Liver (tissue), 9 donors: ENCODE results near the gene RUSC2. TPM values are rescaled to one million over a fixed set of nuclear protein-coding genes. Genes with fewer than 3 reads are reported as not detected.

Source experiments
- DNase-seq: peaks from one replicate; pipeline ENCODE4 v3.0.0-alpha.2; 2017; ENCODE audit warnings: low spot score
- H3K27ac ChIP-seq, 2 donors: one replicate each; pipeline ENCODE4 v1.7.0; 2013; ENCODE audit warnings: inconsistent platforms in 2 of 2, low read length in 2 of 2, control low read depth in 1 of 2, low read depth in 1 of 2, mild to moderate bottlenecking in 1 of 2
- H3K27me3 ChIP-seq, 4 donors: one replicate each; pipeline versions ENCODE4 v1.6.1 to v1.7.0; 2013; ENCODE audit warnings: low read length in 3 of 4, inconsistent platforms in 1 of 4, mild to moderate bottlenecking in 1 of 4, moderate library complexity in 1 of 4; ENCODE audit not compliant: control insufficient read depth in 4 of 4, insufficient read depth in 4 of 4
- H3K36me3 ChIP-seq, 4 donors: one replicate each; pipeline versions ENCODE4 v1.6.1 to v1.7.0; 2013; ENCODE audit warnings: low read length in 3 of 4, mild to moderate bottlenecking in 3 of 4, low read depth in 1 of 4, moderate library complexity in 1 of 4; ENCODE audit not compliant: control insufficient read depth in 4 of 4, insufficient read depth in 3 of 4
- H3K4me1 ChIP-seq, 4 donors: one replicate each; pipeline versions ENCODE4 v1.6.1 to v1.7.0; 2013; ENCODE audit warnings: low read length in 3 of 4, mild to moderate bottlenecking in 3 of 4, moderate library complexity in 1 of 4; ENCODE audit not compliant: control insufficient read depth in 4 of 4, insufficient read depth in 4 of 4
- H3K4me3 ChIP-seq, 3 donors: one replicate each; pipeline versions ENCODE4 v1.6.1 to v1.7.0; 2013; ENCODE audit warnings: low read length in 3 of 3, control low read depth in 1 of 3, low read depth in 1 of 3, mild to moderate bottlenecking in 1 of 3
- H3K9ac ChIP-seq, 2 donors: one replicate each; pipeline ENCODE4 v1.7.0; 2013; ENCODE audit warnings: low read length in 2 of 2, mild to moderate bottlenecking in 2 of 2, moderate library complexity in 2 of 2, control low read depth in 1 of 2, low read depth in 1 of 2
- H3K9me3 ChIP-seq, 4 donors: one replicate each; pipeline versions ENCODE4 v1.6.1 to v1.7.0; 2013; ENCODE audit warnings: low read length in 3 of 4; ENCODE audit not compliant: control insufficient read depth in 4 of 4
- CTCF ChIP-seq: fragments of 150-350 bp; IDR thresholded peaks from 2 replicates; pipeline ENCODE4 v1.5.1; 2017; ENCODE audit warnings: improper control_type of control experiment, low read depth, low read length; ENCODE audit not compliant: missing input control
- EGR1 ChIP-seq, 2 donors: IDR thresholded peaks; 2 replicates each; pipeline ENCODE4 v1.6.1; 2016 to 2018; ENCODE audit warnings: antibody characterized with exemption in 2 of 2, low read depth in 2 of 2
- FOXA1 ChIP-seq: IDR thresholded peaks from 2 replicates; pipeline ENCODE4 v1.6.1; 2016; ENCODE audit warnings: antibody characterized with exemption
- FOXA2 ChIP-seq: IDR thresholded peaks from 2 replicates; pipeline ENCODE4 v1.6.1; 2016; ENCODE audit warnings: antibody characterized with exemption
- GABPA ChIP-seq, 2 donors: IDR thresholded peaks in 1 of 2; conservative IDR thresholded peaks in 1 of 2; 2 replicates each; pipeline ENCODE4 v1.6.1; 2016; ENCODE audit warnings: antibody characterized with exemption in 2 of 2, mild to moderate bottlenecking in 1 of 2, moderate library complexity in 1 of 2
- HNF4A ChIP-seq, 2 donors: conservative IDR thresholded peaks; 2 replicates each; pipeline ENCODE4 v1.6.1; 2016; ENCODE audit warnings: antibody characterized with exemption in 2 of 2, mild to moderate bottlenecking in 2 of 2
- JUND ChIP-seq, 2 donors: IDR thresholded peaks; 2 replicates each; pipeline ENCODE4 v1.6.1; 2016; ENCODE audit warnings: antibody characterized with exemption in 2 of 2
- MAX ChIP-seq: IDR thresholded peaks from 2 replicates; pipeline ENCODE4 v1.6.1; 2016; ENCODE audit warnings: antibody characterized with exemption
- NR2F2 ChIP-seq: IDR thresholded peaks from 2 replicates; pipeline ENCODE4 v1.6.1; 2016; ENCODE audit warnings: antibody characterized with exemption
- RAD21 ChIP-seq, 2 donors: IDR thresholded peaks; 2 replicates each; pipeline ENCODE4 v1.6.1; 2016; ENCODE audit warnings: antibody characterized with exemption in 2 of 2, mild to moderate bottlenecking in 2 of 2
- RXRA ChIP-seq, 2 donors: IDR thresholded peaks; 2 replicates each; pipeline ENCODE4 v1.6.1; 2017 to 2018; ENCODE audit warnings: antibody characterized with exemption in 2 of 2, mild to moderate bottlenecking in 1 of 2
- TAF1 ChIP-seq: conservative IDR thresholded peaks from 2 replicates; pipeline ENCODE4 v1.6.1; 2016; ENCODE audit warnings: antibody characterized with exemption, mild to moderate bottlenecking
- YY1 ChIP-seq: IDR thresholded peaks from 2 replicates; pipeline ENCODE4 v1.6.1; 2016; ENCODE audit warnings: antibody characterized with exemption, mild to moderate bottlenecking
- ZBTB33 ChIP-seq: IDR thresholded peaks from 2 replicates; pipeline ENCODE4 v1.6.1; 2016; ENCODE audit warnings: antibody characterized with exemption
- WGBS: extraction: QIAGEN DNeasy Blood & Tissue Kit; methylation state at CpG from one replicate; pipeline ENCODE4 v1.1.7; 2013; 5-methylcytosine and 5-hydroxymethylcytosine counted together
- polyA plus RNA-seq, 2 donors: library from polyadenylated mRNA; stranded (reverse) in 1 of 2; unstranded in 1 of 2; fragments of 200-250 nt in 1 of 2; fragments of >200 nt in 1 of 2; fragmentation: Nextera tagmentation in 1 of 2; extraction: Ambion mirVana in 1 of 2; gene quantifications; one replicate each; pipeline versions ENCODE4 v1.2.1 to v1.2.3, GENCODE V29; 2013 to 2015
- total RNA-seq, 2 donors: library from RNA; depleted of rRNA; stranded (reverse); fragments of >200 nt; gene quantifications; one replicate each; pipeline ENCODE4 v1.2.3, GENCODE V29; 2014
- donor health status: healthy.
- donor health status: healthy.
- donor health status: healthy.
- donor health status: healthy.
- donor health status: healthy.

RUSC2 gene
- total RNA-seq (1 to 10 TPM; 2.1 to 6.3 TPM), polyA plus RNA-seq (1 to 10 TPM; 3.2 to 5.4 TPM)

- peak within 1 kb of the TSS; percentile 93 to 95 for H3K27ac ChIP-seq
- H3K36me3 ChIP-seq: no peaks in the 10 kb centered on the region
- peak within 1 kb of the TSS; percentile 49 to 75 for H3K9ac ChIP-seq
- 1% methylated on average over 71 of the region's 71 CpGs for WGBS
- peak within 1 kb of the TSS; percentile 73 to 80 (median 74) for H3K4me3 ChIP-seq
- no peaks in the 10 kb centered on the region for H3K9me3 ChIP-seq
- DNase-seq: peak; percentile 75
- TF ChIP-seq FOXA1 (peak; percentile 31), EGR1 (IDR thresholded peaks at IDR 0.05; ENCODE audit: low read depth in 2 of 2) (peak; percentile 77 to 83), RXRA (IDR thresholded peaks at IDR 0.05) (peak in 1 of 2 donors; percentile 35), MAX (no peak), RAD21 (IDR thresholded peaks at IDR 0.05) (peak; percentile 71 to 73), NR2F2 (peak; percentile 20), YY1 (peak; percentile 17), FOXA2 (no peak), ZBTB33 (no peak), CTCF (peak; percentile 9), TAF1 (no peak)
- peaks cover 5 to 26% (median 12%) of the 10 kb centered on the region in 4 donors for H3K4me1 ChIP-seq
- H3K27me3 ChIP-seq: no peaks in the 10 kb centered on the region
Measured at GRCh38 chr9:35489313-35490154, at the start of gene RUSC2. Gene RUSC2, plus strand, starts transcription at chr9:35490111. Its CDS starts 56,411 bp downstream, at chr9:35546522.

GRCh38 chr9:35446012-35446411, 43.9 kb upstream of the RUSC2 start:
- no peak for DNase-seq
- H3K9ac ChIP-seq: no peak overlapping the region
- H3K36me3 ChIP-seq: no peaks in the 10 kb centered on the region
- WGBS: 96% methylated on average over 3 of the region's 3 CpGs
- H3K27ac ChIP-seq: no peak overlapping the region
- H3K27me3 ChIP-seq: no peaks in the 10 kb centered on the region
- H3K9me3 ChIP-seq: no peaks in the 10 kb centered on the region
- TF ChIP-seq ZBTB33 (no peak), HNF4A (conservative IDR thresholded peaks at IDR 0.05) (no peak), GABPA (IDR thresholded peaks at IDR 0.05 in 1 of 2, conservative IDR thresholded peaks at IDR 0.05 in 1 of 2) (no peak), JUND (IDR thresholded peaks at IDR 0.05) (no peak), EGR1 (IDR thresholded peaks at IDR 0.05; ENCODE audit: low read depth in 2 of 2) (no peak), MAX (no peak), CTCF (no peak)
- H3K4me3 ChIP-seq: no peak overlapping the region
- no peaks in the 10 kb centered on the region for H3K4me1 ChIP-seq
